Vagina (tissue), 2 donors: Measurements from ENCODE around the gene ZFAND2B.

Experiments used
- POLR2A ChIP-seq, 2 donors: fragments of 450-650 bp; IDR thresholded peaks; one replicate each; pipeline ENCODE4 v1.6.1; 2017; ENCODE audit warnings: antibody characterized with exemption in 2 of 2, mild to moderate bottlenecking in 2 of 2, moderate library complexity in 2 of 2
- POLR2AphosphoS5 ChIP-seq, 2 donors: sonication (generic); formaldehyde crosslinking; IDR thresholded peaks; one replicate each; pipeline ENCODE4 v1.9.0; 2017; ENCODE audit warnings: antibody characterized with exemption in 2 of 2, mild to moderate bottlenecking in 2 of 2, low read depth in 1 of 2; ENCODE audit not compliant: insufficient read depth in 1 of 2
- TF ChIP-seq, protein P1 (sequence below), 3 experiments: fragments of 450-650 bp in 2 of 3; fragments of 200-600 bp in 1 of 3; sonication (generic) in 1 of 3; IDR thresholded peaks; one replicate each; pipeline ENCODE4 v1.5.1; 2017 to 2019; ENCODE audit warnings: antibody characterized with exemption in 3 of 3, mild to moderate bottlenecking in 2 of 3, moderate library complexity in 2 of 3

DNA sequence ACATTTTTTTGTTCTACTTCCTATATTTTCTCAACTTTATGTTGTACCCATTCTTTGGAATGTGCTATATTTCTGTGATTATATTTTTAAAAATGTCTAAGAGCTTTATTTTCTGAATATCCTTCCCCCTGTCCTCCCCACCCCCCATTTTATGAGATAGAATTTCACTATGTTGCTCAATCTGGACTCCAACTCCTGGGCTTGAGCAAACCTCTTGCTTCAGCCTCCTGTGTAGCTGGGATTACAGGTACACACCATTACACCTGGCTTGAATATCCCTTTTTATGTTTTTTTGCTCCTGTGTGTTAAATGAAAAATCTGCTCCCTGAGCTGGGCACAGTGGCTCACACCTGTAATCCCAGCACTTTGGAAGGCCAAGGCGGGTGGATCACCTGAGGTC is 9.2 kb upstream of the ZFAND2B start:
- TF ChIP-seq, protein P1, sequence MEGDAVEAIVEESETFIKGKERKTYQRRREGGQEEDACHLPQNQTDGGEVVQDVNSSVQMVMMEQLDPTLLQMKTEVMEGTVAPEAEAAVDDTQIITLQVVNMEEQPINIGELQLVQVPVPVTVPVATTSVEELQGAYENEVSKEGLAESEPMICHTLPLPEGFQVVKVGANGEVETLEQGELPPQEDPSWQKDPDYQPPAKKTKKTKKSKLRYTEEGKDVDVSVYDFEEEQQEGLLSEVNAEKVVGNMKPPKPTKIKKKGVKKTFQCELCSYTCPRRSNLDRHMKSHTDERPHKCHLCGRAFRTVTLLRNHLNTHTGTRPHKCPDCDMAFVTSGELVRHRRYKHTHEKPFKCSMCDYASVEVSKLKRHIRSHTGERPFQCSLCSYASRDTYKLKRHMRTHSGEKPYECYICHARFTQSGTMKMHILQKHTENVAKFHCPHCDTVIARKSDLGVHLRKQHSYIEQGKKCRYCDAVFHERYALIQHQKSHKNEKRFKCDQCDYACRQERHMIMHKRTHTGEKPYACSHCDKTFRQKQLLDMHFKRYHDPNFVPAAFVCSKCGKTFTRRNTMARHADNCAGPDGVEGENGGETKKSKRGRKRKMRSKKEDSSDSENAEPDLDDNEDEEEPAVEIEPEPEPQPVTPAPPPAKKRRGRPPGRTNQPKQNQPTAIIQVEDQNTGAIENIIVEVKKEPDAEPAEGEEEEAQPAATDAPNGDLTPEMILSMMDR (IDR thresholded peaks at IDR 0.05): no peak
- TF ChIP-seq POLR2A (IDR thresholded peaks at IDR 0.05): no peak
- TF ChIP-seq POLR2AphosphoS5 (IDR thresholded peaks at IDR 0.05; ENCODE audit: insufficient read depth in 1 of 2, low read depth in 1 of 2): no peak
